Peyer's patch (tissue), 4 donors: ENCODE data around the gene RAD51AP1. TPM values are rescaled to one million over a fixed set of nuclear protein-coding genes. Genes with fewer than 3 reads are reported as not detected.
A peak's percentile ranks its signal among the peaks of the same experiment; 100 is the strongest.

Experiments used
- DNase-seq, 3 donors: peaks; one replicate each; pipeline ENCODE4 v3.0.0-alpha.2; 2017 to 2019
- H3K27ac ChIP-seq, 4 donors: fragments of 200-600 bp; sonication (generic); one replicate each; pipeline ENCODE4 v1.5.1; 2016 to 2019
- H3K27me3 ChIP-seq, 2 donors: fragments of 200-600 bp; sonication (generic); one replicate each; pipeline ENCODE4 v1.5.1; 2019
- H3K36me3 ChIP-seq, 3 donors: fragments of 200-600 bp; sonication (generic); one replicate each; pipeline ENCODE4 v1.5.1; 2016 to 2019
- H3K4me1 ChIP-seq, 4 donors: fragments of 200-600 bp; sonication (generic); one replicate each; pipeline ENCODE4 v1.5.1; 2016 to 2019
- H3K4me3 ChIP-seq, 4 donors: fragments of 200-600 bp; sonication (generic); 1 replicate in 3 of 4; 2 replicates in 1 of 4; pipeline ENCODE4 v1.5.1; 2016 to 2019; ENCODE audit warnings: mild to moderate bottlenecking in 1 of 4
- H3K9me3 ChIP-seq, 4 donors: fragments of 200-600 bp; sonication (generic); one replicate each; pipeline ENCODE4 v1.5.1; 2016 to 2019; ENCODE audit warnings: mild to moderate bottlenecking in 1 of 4
- CTCF ChIP-seq, 6 experiments: fragments of 450-650 bp in 4 of 6; fragments of 200-600 bp in 2 of 6; sonication (generic) in 1 of 6; IDR thresholded peaks; one replicate each; pipeline ENCODE4 v1.5.1; 2017 to 2019; ENCODE audit warnings: antibody characterized with exemption in 6 of 6, mild to moderate bottlenecking in 3 of 6, moderate library complexity in 1 of 6
- POLR2A ChIP-seq, 2 donors: fragments of 450-650 bp; IDR thresholded peaks; one replicate each; pipeline ENCODE4 v1.5.1; 2017; ENCODE audit warnings: antibody characterized with exemption in 2 of 2, mild to moderate bottlenecking in 2 of 2, moderate library complexity in 2 of 2
- total RNA-seq, 4 donors: library from RNA; depleted of rRNA; stranded (reverse); fragments of >200 nt; gene quantifications; one replicate each; pipeline ENCODE4 v1.1.0, GENCODE V29; 2016

Gene RAD51AP1
- total RNA-seq, 4 donors from 2014 or later, result 2.3 to 35.5 (median 3.5) TPM

- peak in 2 of 3 donors; percentile 89 to 91 for DNase-seq
- Histone ChIP-seq H3K27ac (no peak within 1 kb of the TSS), H3K27me3 (no peaks in the 10 kb centered on the region), H3K36me3 (no peaks in the 10 kb centered on the region), H3K9me3 (no peaks in the 10 kb centered on the region), H3K4me3 (peak within 1 kb of the TSS; percentile 7 to 34 (median 21)), H3K4me1 (peaks cover 0 to 7% (median 2%) of the 10 kb centered on the region in 4 donors)
- TF ChIP-seq CTCF (IDR thresholded peaks at IDR 0.05) (peak in 1 of 6 experiments; percentile 18), POLR2A (IDR thresholded peaks at IDR 0.05) (peak in 1 of 2 donors; percentile 17)
Measured at GRCh38 chr12:4562034-4562657, 23.5 kb downstream of the RAD51AP1 start, which contains the start of gene DYRK4. Gene DYRK4 (plus strand): TSS chr12:4562208. CDS start chr12:4562246, 38 bp downstream.

- no peak for TF ChIP-seq CTCF (IDR thresholded peaks at IDR 0.05)
- no peak for TF ChIP-seq POLR2A (IDR thresholded peaks at IDR 0.05)
- H3K36me3 ChIP-seq, result no peaks in the 10 kb centered on the region
Measured at GRCh38 chr12:4563336-4563735, 24.6 kb downstream of the RAD51AP1 start.

GRCh38 chr12:4564818-4565217 is 26.1 kb downstream of the RAD51AP1 start:
- no peaks in the 10 kb centered on the region for H3K27me3 ChIP-seq
- no peak overlapping the region for H3K4me3 ChIP-seq
- TF ChIP-seq POLR2A (IDR thresholded peaks at IDR 0.05), result no peak
- peaks cover 0 to 7% (median 5%) of the 10 kb centered on the region in 4 donors for H3K4me1 ChIP-seq
- H3K9me3 ChIP-seq, result no peaks in the 10 kb centered on the region
- H3K36me3 ChIP-seq, result no peaks in the 10 kb centered on the region
- H3K27ac ChIP-seq, result peak overlapping the region in 1 of 4 donors; percentile 74
- DNase-seq, result no peak

More at GRCh38 chr12:4563336-4563735, 24.6 kb downstream of the RAD51AP1 start:
- Histone ChIP-seq H3K4me3 (no peak overlapping the region), H3K4me1 (peaks cover 0 to 7% (median 5%) of the 10 kb centered on the region in 4 donors), H3K27ac (no peak overlapping the region), H3K9me3 (no peaks in the 10 kb centered on the region), H3K27me3 (no peaks in the 10 kb centered on the region)
- DNase-seq, result no peak

GRCh38 chr12:4566474-4566873 is 27.8 kb downstream of the RAD51AP1 start:
- Histone ChIP-seq H3K36me3 (no peaks in the 10 kb centered on the region), H3K4me3 (no peak overlapping the region), H3K27me3 (no peaks in the 10 kb centered on the region), H3K4me1 (peaks cover 0 to 7% (median 5%) of the 10 kb centered on the region in 4 donors), H3K27ac (peak overlapping the region in 3 of 4 donors; percentile 4 to 74 (median 6)), H3K9me3 (no peaks in the 10 kb centered on the region)
- no peak for DNase-seq
- TF ChIP-seq POLR2A (IDR thresholded peaks at IDR 0.05) (no peak), CTCF (IDR thresholded peaks at IDR 0.05) (no peak)

GRCh38 chr12:4567073-4567881 is 28.6 kb downstream of the RAD51AP1 start:
- H3K4me1 ChIP-seq, result peaks cover 0 to 7% (median 2%) of the 10 kb centered on the region in 4 donors
- no peaks in the 10 kb centered on the region for H3K27me3 ChIP-seq
- no peak for TF ChIP-seq POLR2A (IDR thresholded peaks at IDR 0.05)
- no peak for TF ChIP-seq CTCF (IDR thresholded peaks at IDR 0.05)
- H3K36me3 ChIP-seq, result no peaks in the 10 kb centered on the region
- peak in 1 of 3 donors; percentile 29 for DNase-seq
- no peaks in the 10 kb centered on the region for H3K9me3 ChIP-seq
- no peak overlapping the region for H3K4me3 ChIP-seq
- H3K27ac ChIP-seq, result peak overlapping the region in 2 of 4 donors; percentile 60 to 74

- no peaks in the 10 kb centered on the region for H3K36me3 ChIP-seq
- no peaks in the 10 kb centered on the region for H3K27me3 ChIP-seq
- no peak overlapping the region for H3K27ac ChIP-seq
- H3K4me1 ChIP-seq, result peaks cover 0 to 7% (median 2%) of the 10 kb centered on the region in 4 donors
- H3K4me3 ChIP-seq, result no peak overlapping the region
- no peak for TF ChIP-seq CTCF (IDR thresholded peaks at IDR 0.05)
- TF ChIP-seq POLR2A (IDR thresholded peaks at IDR 0.05), result no peak
- no peaks in the 10 kb centered on the region for H3K9me3 ChIP-seq
- DNase-seq, result no peak
Measured at GRCh38 chr12:4569261-4569660, 30.6 kb downstream of the RAD51AP1 start.
